Coronary artery (tissue), 2 donors: ENCODE data around the gene KLRB1.
"Not testable (repeated sequence)": the region's sequence is repeated elsewhere in the genome, so short reads cannot be mapped to it uniquely, and the experiment has no call there.

Source experiments
- DNase-seq: peaks from one replicate; pipeline ENCODE4 v3.0.0-alpha.2; 2017; ENCODE audit warnings: low spot score
- H3K27ac ChIP-seq, 2 donors: fragments of 200-600 bp; sonication (generic); one replicate each; pipeline ENCODE4 v1.5.1; 2016 to 2019
- H3K4me3 ChIP-seq: fragments of 200-600 bp; sonication (generic); 2 replicates; pipeline ENCODE4 v1.5.1; 2016; ENCODE audit warnings: mild to moderate bottlenecking, moderate library complexity
- CTCF ChIP-seq: fragments of 200-600 bp; sonication (generic); IDR thresholded peaks from one replicate; pipeline ENCODE4 v1.5.1; 2019; ENCODE audit warnings: antibody characterized with exemption

Gene KLRB1

GRCh38 chr12:9604287-9604686 lies 3.4 kb downstream of the KLRB1 start:
- no peak overlapping the region for H3K4me3 ChIP-seq
- no peak for DNase-seq
- no peak for TF ChIP-seq CTCF

GRCh38 chr12:9600426-9600825 lies 7.3 kb downstream of the KLRB1 start:
- DNase-seq, H3K27ac ChIP-seq, H3K4me3 ChIP-seq: not testable (repeated sequence)

More at GRCh38 chr12:9604287-9604686, 3.4 kb downstream of the KLRB1 start:
- no peak overlapping the region for H3K27ac ChIP-seq

GRCh38 chr12:9598363-9598762 lies 9.4 kb downstream of the KLRB1 start:
- no peak for TF ChIP-seq CTCF
- Histone ChIP-seq H3K4me3 (no peak overlapping the region), H3K27ac (no peak overlapping the region)
- DNase-seq = no peak

- no peak for TF ChIP-seq CTCF
- DNase-seq = no peak
- Histone ChIP-seq H3K27ac (no peak overlapping the region), H3K4me3 (no peak overlapping the region)
Observed at GRCh38 chr12:9597365-9597764, 10.4 kb downstream of the KLRB1 start.

- TF ChIP-seq CTCF = no peak
- H3K27ac ChIP-seq = no peak overlapping the region
- no peak overlapping the region for H3K4me3 ChIP-seq
- no peak for DNase-seq
Observed at GRCh38 chr12:9590441-9590840, 17.3 kb downstream of the KLRB1 start.

- no peak overlapping the region for H3K27ac ChIP-seq
- no peak for DNase-seq
- no peak overlapping the region for H3K4me3 ChIP-seq
- no peak for TF ChIP-seq CTCF
Observed at GRCh38 chr12:9588749-9589148, 19.0 kb downstream of the KLRB1 start.

GRCh38 chr12:9587987-9588600 lies 19.6 kb downstream of the KLRB1 start:
- no peak for TF ChIP-seq CTCF
- H3K4me3 ChIP-seq = no peak overlapping the region
- DNase-seq = no peak
- no peak overlapping the region for H3K27ac ChIP-seq

- DNase-seq, H3K4me3 ChIP-seq, H3K27ac ChIP-seq: not testable (repeated sequence)
Observed at GRCh38 chr12:9577729-9578128, 30.0 kb downstream of the KLRB1 start.

GRCh38 chr12:9567151-9567550 lies 40.6 kb downstream of the KLRB1 start:
- not testable (repeated sequence) for H3K27ac ChIP-seq, DNase-seq, H3K4me3 ChIP-seq

GRCh38 chr12:9566113-9566512 lies 41.6 kb downstream of the KLRB1 start:
- H3K4me3 ChIP-seq, DNase-seq, H3K27ac ChIP-seq: not testable (repeated sequence)

GRCh38 chr12:9564418-9564817 lies 43.3 kb downstream of the KLRB1 start:
- not testable (repeated sequence) for DNase-seq, H3K4me3 ChIP-seq, H3K27ac ChIP-seq

GRCh38 chr12:9562841-9563453 lies 44.8 kb downstream of the KLRB1 start:
- not testable (repeated sequence) for DNase-seq, H3K27ac ChIP-seq, H3K4me3 ChIP-seq
